Mesenteric fat pad (tissue), 1 donor: Measurements from ENCODE around the gene CHCHD6. TPM values are rescaled to one million over a fixed set of nuclear protein-coding genes. Genes with fewer than 3 reads are reported as not detected.

ENCODE experiments used
- DNase-seq: peaks from one replicate; pipeline ENCODE4 v3.0.0-alpha.2; 2020; ENCODE audit warnings: low spot score
- total RNA-seq: library from RNA; stranded (reverse); fragmentation: NEBNext Ultra II Directional; extraction: Animal tissue kit (Norgen Biotek cat#: 25700); gene quantifications from one replicate; pipeline ENCODE4 v1.2.1, GENCODE V29; 2021
- donor health status: DM: yes; HTN: yes; CAD: no.

Gene CHCHD6
- total RNA-seq, 1 donor from 2014 or later: 10.9 TPM

GRCh38 chr3:126817781-126818180 is 113.7 kb downstream of the CHCHD6 start:
- DNase-seq: no peak

GRCh38 chr3:126818400-126819095 is 114.5 kb downstream of the CHCHD6 start:
- no peak for DNase-seq

GRCh38 chr3:126826693-126827092 is 122.7 kb downstream of the CHCHD6 start:
- DNase-seq: no peak

- DNase-seq: no peak
Measured at GRCh38 chr3:126827121-126827520, 123.1 kb downstream of the CHCHD6 start.

GRCh38 chr3:126828306-126828705 is 124.3 kb downstream of the CHCHD6 start:
- no peak for DNase-seq

- DNase-seq: no peak
Measured at GRCh38 chr3:126832933-126833332, 128.9 kb downstream of the CHCHD6 start.

GRCh38 chr3:126834596-126835471 is 130.8 kb downstream of the CHCHD6 start:
- DNase-seq: no peak

- no peak for DNase-seq
Measured at GRCh38 chr3:126835472-126836219, 131.6 kb downstream of the CHCHD6 start.

GRCh38 chr3:126836220-126836860 is 132.3 kb downstream of the CHCHD6 start:
- no peak for DNase-seq

GRCh38 chr3:126837773-126838172 is 133.7 kb downstream of the CHCHD6 start:
- no peak for DNase-seq

- DNase-seq: no peak
Measured at GRCh38 chr3:126845920-126846715, 142.1 kb downstream of the CHCHD6 start.

GRCh38 chr3:126847061-126847460 is 143.0 kb downstream of the CHCHD6 start:
- DNase-seq: no peak

- DNase-seq: no peak
Measured at GRCh38 chr3:126848991-126849390, 145.0 kb downstream of the CHCHD6 start.

- no peak for DNase-seq
Measured at GRCh38 chr3:126849768-126850167, 145.7 kb downstream of the CHCHD6 start.

GRCh38 chr3:126850370-126851085 is 146.5 kb downstream of the CHCHD6 start:
- no peak for DNase-seq

- no peak for DNase-seq
Measured at GRCh38 chr3:126851382-126851781, 147.3 kb downstream of the CHCHD6 start.

- DNase-seq: no peak
Measured at GRCh38 chr3:126851934-126852333, 147.9 kb downstream of the CHCHD6 start.

- no peak for DNase-seq
Measured at GRCh38 chr3:126852511-126852910, 148.5 kb downstream of the CHCHD6 start.

GRCh38 chr3:126854666-126855065 is 150.6 kb downstream of the CHCHD6 start:
- DNase-seq: no peak

- DNase-seq: no peak
Measured at GRCh38 chr3:126855374-126855773, 151.3 kb downstream of the CHCHD6 start.
